Mucosa of rectum (tissue), 2 donors: ENCODE results near the gene VPREB3.
A peak's percentile ranks its signal among the peaks of the same experiment; 100 is the strongest.

Experiments used
- H3K27ac ChIP-seq, 2 donors: one replicate each; pipeline ENCODE4 v1.7.0; 2013; ENCODE audit warnings: inconsistent platforms in 2 of 2, low read depth in 2 of 2, low read length in 2 of 2
- H3K27me3 ChIP-seq, 2 donors: one replicate each; pipeline ENCODE4 v1.7.0; 2013; ENCODE audit warnings: low read length in 2 of 2; ENCODE audit not compliant: control insufficient read depth in 2 of 2, insufficient read depth in 2 of 2
- H3K36me3 ChIP-seq, 2 donors: one replicate each; pipeline ENCODE4 v1.7.0; 2013; ENCODE audit warnings: low read length in 2 of 2; ENCODE audit not compliant: control insufficient read depth in 2 of 2, insufficient read depth in 2 of 2
- H3K4me1 ChIP-seq, 2 donors: one replicate each; pipeline ENCODE4 v1.7.0; 2013; ENCODE audit warnings: low read length in 2 of 2, mild to moderate bottlenecking in 1 of 2; ENCODE audit not compliant: control insufficient read depth in 2 of 2, insufficient read depth in 2 of 2
- H3K4me3 ChIP-seq, 2 donors: one replicate each; pipeline ENCODE4 v1.7.0; 2013; ENCODE audit warnings: low read length in 2 of 2
- H3K9ac ChIP-seq, 2 donors: one replicate each; pipeline ENCODE4 v1.7.0; 2013; ENCODE audit warnings: low read length in 2 of 2, low read depth in 1 of 2, mild to moderate bottlenecking in 1 of 2
- H3K9me3 ChIP-seq, 2 donors: one replicate each; pipeline ENCODE4 v1.7.0; 2013; ENCODE audit warnings: low read length in 2 of 2; ENCODE audit not compliant: control insufficient read depth in 2 of 2
- donor health status: healthy.
- donor health status: Normal muscosa, but diverticular disease.

The VPREB3 gene

GRCh38 chr22:23754220-23754919 lies at the start of gene VPREB3:
TSS of gene VPREB3 (minus strand) at chr22:23754425. CDS start at chr22:23754363, 62 bp downstream.
- H3K4me1 ChIP-seq = peaks cover 4 to 7% of the 10 kb centered on the region in 2 donors
- no peaks in the 10 kb centered on the region for H3K36me3 ChIP-seq
- peak within 1 kb of the TSS in 1 of 2 donors; percentile 13 for H3K4me3 ChIP-seq
- no peaks in the 10 kb centered on the region for H3K27me3 ChIP-seq
- no peaks in the 10 kb centered on the region for H3K9me3 ChIP-seq
- no peak within 1 kb of the TSS for H3K9ac ChIP-seq
- no peak within 1 kb of the TSS for H3K27ac ChIP-seq

GRCh38 chr22:23803001-23803819 lies 49.0 kb upstream of the VPREB3 start:
- H3K27ac ChIP-seq = peak overlapping the region in 1 of 2 donors; percentile 44
- no peaks in the 10 kb centered on the region for H3K4me1 ChIP-seq
- H3K36me3 ChIP-seq = peaks cover 63 to 65% of the 10 kb centered on the region in 2 donors
- no peaks in the 10 kb centered on the region for H3K27me3 ChIP-seq
- peak overlapping the region in 1 of 2 donors; percentile 58 for H3K4me3 ChIP-seq
- no peaks in the 10 kb centered on the region for H3K9me3 ChIP-seq
- no peak overlapping the region for H3K9ac ChIP-seq

GRCh38 chr22:23801886-23802377 lies 47.7 kb upstream of the VPREB3 start:
- peaks cover 64 to 71% of the 10 kb centered on the region in 2 donors for H3K36me3 ChIP-seq
- H3K9ac ChIP-seq = no peak overlapping the region

DNA sequence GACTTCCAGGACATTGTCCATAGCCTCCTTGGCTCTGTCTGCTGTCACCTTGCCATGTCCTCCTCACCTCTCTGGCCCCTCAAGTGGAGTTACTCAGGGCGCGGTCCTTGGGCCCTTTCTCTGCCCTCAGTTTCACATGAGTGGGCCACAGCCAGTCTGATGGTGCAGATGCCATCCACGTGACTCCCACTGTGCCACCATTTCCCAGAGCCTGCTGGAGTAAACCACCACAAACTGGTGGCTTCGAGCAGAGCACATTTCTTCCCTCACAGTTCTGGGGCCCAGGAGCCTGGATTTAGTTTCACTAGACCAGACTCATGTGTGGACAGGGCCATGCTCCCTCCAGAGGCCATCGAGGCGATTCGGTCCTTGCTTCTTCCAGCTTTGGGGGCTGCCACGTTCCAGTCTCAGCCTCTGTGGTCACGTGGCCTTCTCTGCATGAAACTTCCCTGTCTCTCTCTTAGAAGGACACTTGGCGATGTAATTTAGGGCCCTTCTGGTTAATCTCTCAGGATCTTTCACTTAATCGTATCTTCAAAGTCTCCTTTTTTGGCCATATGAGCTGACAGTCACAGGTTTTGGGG lies 47.1 kb upstream of the VPREB3 start:
- no peak overlapping the region for H3K9ac ChIP-seq
- peak overlapping the region in 1 of 2 donors; percentile 48 for H3K27ac ChIP-seq
- H3K4me1 ChIP-seq = peaks cover 0 to 2% of the 10 kb centered on the region in 2 donors
- no peaks in the 10 kb centered on the region for H3K27me3 ChIP-seq
- H3K36me3 ChIP-seq = peaks cover 66 to 70% of the 10 kb centered on the region in 2 donors
- no peak overlapping the region for H3K4me3 ChIP-seq
- H3K9me3 ChIP-seq = no peaks in the 10 kb centered on the region

More at GRCh38 chr22:23801886-23802377, 47.7 kb upstream of the VPREB3 start:
- no peaks in the 10 kb centered on the region for H3K4me1 ChIP-seq
- no peak overlapping the region for H3K27ac ChIP-seq
- H3K4me3 ChIP-seq = no peak overlapping the region
- H3K9me3 ChIP-seq = no peaks in the 10 kb centered on the region
- H3K27me3 ChIP-seq = no peaks in the 10 kb centered on the region

GRCh38 chr22:23800297-23801237 lies 46.3 kb upstream of the VPREB3 start:
- Histone ChIP-seq H3K9me3 (no peaks in the 10 kb centered on the region), H3K4me3 (no peak overlapping the region), H3K36me3 (peaks cover 63 to 67% of the 10 kb centered on the region in 2 donors), H3K4me1 (peaks cover 0 to 2% of the 10 kb centered on the region in 2 donors), H3K9ac (no peak overlapping the region), H3K27ac (peak overlapping the region in 1 of 2 donors; percentile 48), H3K27me3 (no peaks in the 10 kb centered on the region)

DNA sequence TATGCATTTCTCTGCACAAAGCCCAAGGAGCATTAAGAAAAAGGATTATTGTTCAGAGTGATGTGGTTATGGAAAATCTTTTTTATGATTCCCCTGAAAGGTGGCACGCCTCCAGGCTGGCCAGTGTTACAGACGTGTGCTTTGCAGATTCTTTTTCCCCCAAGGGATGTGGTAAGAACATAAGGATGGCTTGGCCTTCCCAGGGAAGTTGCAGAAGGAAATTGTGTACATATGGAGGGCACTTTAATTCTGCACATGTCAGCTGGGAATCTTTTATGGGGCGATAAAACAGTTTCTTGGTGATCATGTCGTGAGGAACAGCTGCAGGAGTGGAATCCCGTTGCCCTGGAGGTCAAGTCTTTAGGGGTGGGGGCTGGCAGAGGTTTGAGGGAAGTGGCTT lies 42.2 kb upstream of the VPREB3 start:
- no peaks in the 10 kb centered on the region for H3K9me3 ChIP-seq
- peaks cover 4 to 7% of the 10 kb centered on the region in 2 donors for H3K4me1 ChIP-seq
- H3K4me3 ChIP-seq = no peak overlapping the region
- no peaks in the 10 kb centered on the region for H3K27me3 ChIP-seq
- no peak overlapping the region for H3K27ac ChIP-seq
- no peak overlapping the region for H3K9ac ChIP-seq
- H3K36me3 ChIP-seq = peaks cover 56 to 61% of the 10 kb centered on the region in 2 donors

- Histone ChIP-seq H3K36me3 (peaks cover 39 to 50% of the 10 kb centered on the region in 2 donors), H3K27ac (no peak overlapping the region), H3K9ac (no peak overlapping the region), H3K9me3 (no peaks in the 10 kb centered on the region), H3K4me3 (no peak overlapping the region), H3K27me3 (no peaks in the 10 kb centered on the region), H3K4me1 (peaks cover 4 to 7% of the 10 kb centered on the region in 2 donors)
Observed at GRCh38 chr22:23793326-23793725, 39.1 kb upstream of the VPREB3 start.

GRCh38 chr22:23791738-23792645 lies 37.8 kb upstream of the VPREB3 start:
- Histone ChIP-seq H3K4me1 (peaks cover 4 to 16% of the 10 kb centered on the region in 2 donors), H3K27ac (no peak overlapping the region), H3K9ac (no peak overlapping the region), H3K36me3 (peaks cover 34 to 44% of the 10 kb centered on the region in 2 donors), H3K27me3 (no peaks in the 10 kb centered on the region), H3K9me3 (no peaks in the 10 kb centered on the region), H3K4me3 (no peak overlapping the region)
